Measurements from ENCODE around the gene AP2B1. TPM values are rescaled to one million over a fixed set of nuclear protein-coding genes. Genes with fewer than 3 reads are reported as not detected.
"Not testable (repeated sequence)": the region's sequence is repeated elsewhere in the genome, so short reads cannot be mapped to it uniquely, and the experiment has no call there.

AP2B1 gene
- total RNA-seq, 1 donor from 2014 or later: 216 TPM

DNA sequence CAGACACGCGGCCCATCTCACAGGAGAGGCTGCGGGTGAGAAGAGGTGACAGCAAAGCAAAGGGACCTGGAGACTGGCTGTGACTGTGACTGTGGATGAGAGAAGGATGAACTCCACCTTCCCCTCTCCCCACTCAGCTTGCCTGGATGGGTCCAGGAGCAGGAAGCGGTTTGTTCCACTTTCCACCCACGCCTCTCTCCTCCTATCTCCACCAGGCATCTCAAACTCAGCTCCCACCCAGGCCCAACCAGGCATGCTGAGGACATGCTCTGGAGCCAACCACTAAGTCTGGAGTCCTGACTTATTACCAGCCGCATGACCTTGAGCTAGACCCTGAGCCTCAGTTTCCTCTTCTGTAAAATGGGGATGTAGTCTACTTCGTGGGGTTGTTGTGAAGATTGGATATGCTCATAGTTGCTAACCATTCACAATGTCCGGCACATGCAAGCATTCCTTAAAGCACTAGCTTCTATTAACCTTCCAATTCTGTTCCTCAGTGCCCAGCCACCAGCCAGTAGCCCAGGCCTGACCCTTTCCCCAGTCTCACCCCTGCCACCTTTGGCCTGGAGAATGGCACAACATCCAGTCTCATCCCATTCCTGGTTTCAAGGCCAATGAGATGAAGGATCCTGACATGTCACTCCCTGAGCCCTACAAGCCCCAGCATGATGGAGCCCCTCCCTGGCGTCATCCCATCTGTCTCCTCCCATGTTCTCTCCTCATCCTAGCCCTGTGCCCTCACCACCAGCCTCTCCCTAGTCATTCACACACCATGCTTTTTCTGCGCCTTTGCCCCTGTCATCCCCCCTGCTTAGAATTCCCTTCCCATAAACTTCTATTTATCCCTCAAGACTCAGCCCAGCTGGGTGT lies 163.6 kb downstream of the AP2B1 start:
- Mint-ChIP-seq H3K27me3 (ENCODE audit: low read depth) (peaks cover 32% of the 10 kb centered on the region), H3K36me3 (ENCODE audit: low read depth) (no peaks in the 10 kb centered on the region), H3K9me3 (no peaks in the 10 kb centered on the region), H3K4me3 (no peak overlapping the region), H3K4me1 (peaks cover 8% of the 10 kb centered on the region), H3K27ac (ENCODE audit: unreplicated experiment) (no peak overlapping the region)
- DNase-seq (ENCODE audit: low read depth, low spot score): no peak
- TF ChIP-seq, protein P1, sequence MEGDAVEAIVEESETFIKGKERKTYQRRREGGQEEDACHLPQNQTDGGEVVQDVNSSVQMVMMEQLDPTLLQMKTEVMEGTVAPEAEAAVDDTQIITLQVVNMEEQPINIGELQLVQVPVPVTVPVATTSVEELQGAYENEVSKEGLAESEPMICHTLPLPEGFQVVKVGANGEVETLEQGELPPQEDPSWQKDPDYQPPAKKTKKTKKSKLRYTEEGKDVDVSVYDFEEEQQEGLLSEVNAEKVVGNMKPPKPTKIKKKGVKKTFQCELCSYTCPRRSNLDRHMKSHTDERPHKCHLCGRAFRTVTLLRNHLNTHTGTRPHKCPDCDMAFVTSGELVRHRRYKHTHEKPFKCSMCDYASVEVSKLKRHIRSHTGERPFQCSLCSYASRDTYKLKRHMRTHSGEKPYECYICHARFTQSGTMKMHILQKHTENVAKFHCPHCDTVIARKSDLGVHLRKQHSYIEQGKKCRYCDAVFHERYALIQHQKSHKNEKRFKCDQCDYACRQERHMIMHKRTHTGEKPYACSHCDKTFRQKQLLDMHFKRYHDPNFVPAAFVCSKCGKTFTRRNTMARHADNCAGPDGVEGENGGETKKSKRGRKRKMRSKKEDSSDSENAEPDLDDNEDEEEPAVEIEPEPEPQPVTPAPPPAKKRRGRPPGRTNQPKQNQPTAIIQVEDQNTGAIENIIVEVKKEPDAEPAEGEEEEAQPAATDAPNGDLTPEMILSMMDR (conservative IDR thresholded peaks at IDR 0.05): no peak

GRCh38 chr17:35751541-35751940 lies 164.4 kb downstream of the AP2B1 start:
- peaks cover 32% of the 10 kb centered on the region for H3K27me3 Mint-ChIP-seq (ENCODE audit: low read depth)
- not testable (repeated sequence) for H3K9me3 Mint-ChIP-seq; DNase-seq (ENCODE audit: low read depth, low spot score); H3K4me3 Mint-ChIP-seq; H3K36me3 Mint-ChIP-seq (ENCODE audit: low read depth); H3K27ac Mint-ChIP-seq (ENCODE audit: unreplicated experiment); H3K4me1 Mint-ChIP-seq

- TF ChIP-seq, protein P1 (conservative IDR thresholded peaks at IDR 0.05): no peak
- no peaks in the 10 kb centered on the region for H3K36me3 Mint-ChIP-seq (ENCODE audit: low read depth)
- no peak overlapping the region for H3K4me3 Mint-ChIP-seq
These were observed 165.3 kb downstream of the AP2B1 start for GRCh38 chr17:35752471-35752870.

DNA sequence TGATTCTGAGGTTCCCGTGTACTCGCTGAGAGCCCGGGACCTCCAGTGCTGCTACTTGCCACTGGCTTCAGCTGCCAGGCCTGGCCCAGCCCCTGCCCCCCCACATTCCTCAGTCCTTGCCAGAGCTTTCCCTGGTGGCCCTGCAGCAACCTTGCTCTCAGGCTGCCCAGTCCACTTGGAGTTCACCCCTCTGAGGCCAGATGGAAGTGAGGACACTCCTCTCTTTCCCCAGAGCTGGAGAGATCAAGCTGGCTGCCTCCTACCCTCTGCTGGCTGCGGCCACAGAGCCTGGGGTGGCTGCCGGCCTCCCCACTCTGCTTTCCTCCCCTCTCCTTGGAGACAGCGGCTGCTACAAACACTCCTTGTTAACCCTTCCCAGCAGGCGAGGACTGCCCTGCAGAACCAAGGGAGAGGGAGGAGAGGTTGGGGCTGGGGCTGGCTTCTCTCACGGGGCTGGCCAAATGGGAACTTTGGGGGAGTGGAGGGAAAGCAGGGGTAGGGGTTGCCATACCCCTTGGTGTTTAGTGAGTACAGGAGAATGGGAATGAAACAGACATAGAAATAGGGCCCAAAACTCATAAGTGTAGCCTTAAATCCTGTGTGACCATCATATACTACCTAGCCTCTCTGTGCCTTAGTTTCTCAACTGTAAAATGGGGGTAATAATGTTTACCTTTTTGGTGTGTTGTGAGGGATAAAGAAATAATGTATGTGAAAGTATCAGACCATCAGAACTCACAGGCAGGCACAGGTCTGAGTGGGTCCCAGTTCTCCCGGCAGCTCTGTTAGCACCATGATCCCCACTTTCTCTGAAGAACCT lies 166.0 kb downstream of the AP2B1 start, which contains the start of gene GAS2L2:
Gene GAS2L2, minus strand, starts transcription at position 295 of the 820 bp plus-strand sequence. CDS start 389 bp downstream, outside the sequence.
- Mint-ChIP-seq H3K27me3 (ENCODE audit: low read depth) (peaks cover 26% of the 10 kb centered on the region), H3K4me1 (peaks cover 8% of the 10 kb centered on the region), H3K27ac (ENCODE audit: unreplicated experiment) (no peak within 1 kb of the TSS), H3K4me3 (no peak within 1 kb of the TSS), H3K36me3 (ENCODE audit: low read depth) (no peaks in the 10 kb centered on the region), H3K9me3 (no peaks in the 10 kb centered on the region)
- no peak for DNase-seq (ENCODE audit: low read depth, low spot score)
- TF ChIP-seq, protein P1 (conservative IDR thresholded peaks at IDR 0.05): no peak

More at GRCh38 chr17:35752471-35752870, 165.3 kb downstream of the AP2B1 start:
- Mint-ChIP-seq H3K27ac (ENCODE audit: unreplicated experiment) (no peak overlapping the region), H3K27me3 (ENCODE audit: low read depth) (peaks cover 28% of the 10 kb centered on the region), H3K9me3 (no peaks in the 10 kb centered on the region), H3K4me1 (peaks cover 8% of the 10 kb centered on the region)
- no peak for DNase-seq (ENCODE audit: low read depth, low spot score)

DNA sequence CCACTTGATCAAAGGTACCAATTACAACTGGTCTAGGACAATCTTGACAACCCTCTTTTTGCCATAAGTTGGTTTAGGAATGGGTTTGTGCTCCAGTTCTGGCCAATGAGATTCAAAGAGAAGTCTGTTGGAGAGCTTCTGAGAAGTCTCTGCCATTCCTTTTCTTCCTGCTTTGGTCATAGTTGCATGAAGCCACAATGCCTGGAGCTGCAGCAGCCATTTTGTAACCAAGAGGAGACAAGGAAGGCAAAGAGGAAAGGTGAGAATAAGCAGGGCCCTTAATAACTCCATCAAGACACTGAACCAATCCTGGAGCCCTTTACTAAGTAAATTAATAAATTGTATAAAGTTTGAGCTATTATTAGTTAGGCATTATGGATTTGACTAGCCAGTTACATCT lies 170.1 kb downstream of the AP2B1 start:
- TF ChIP-seq, protein P1 (conservative IDR thresholded peaks at IDR 0.05): no peak
- Mint-ChIP-seq H3K4me3 (no peak overlapping the region), H3K4me1 (no peaks in the 10 kb centered on the region), H3K27ac (ENCODE audit: unreplicated experiment) (no peak overlapping the region), H3K9me3 (no peaks in the 10 kb centered on the region), H3K36me3 (ENCODE audit: low read depth) (no peaks in the 10 kb centered on the region), H3K27me3 (ENCODE audit: low read depth) (no peaks in the 10 kb centered on the region)
- DNase-seq (ENCODE audit: low read depth, low spot score): no peak
